GM12872 (cell line): Measurements from ENCODE around the gene PPP3R2.

Experiments
- TF ChIP-seq, protein P1 (sequence below): IDR thresholded peaks from 3 replicates; pipeline ENCODE4 v1.5.1; 2011; ENCODE audit warnings: low read depth, mild to moderate bottlenecking, low read length, moderate library complexity; ENCODE audit not compliant: insufficient read depth

The PPP3R2 gene

DNA sequence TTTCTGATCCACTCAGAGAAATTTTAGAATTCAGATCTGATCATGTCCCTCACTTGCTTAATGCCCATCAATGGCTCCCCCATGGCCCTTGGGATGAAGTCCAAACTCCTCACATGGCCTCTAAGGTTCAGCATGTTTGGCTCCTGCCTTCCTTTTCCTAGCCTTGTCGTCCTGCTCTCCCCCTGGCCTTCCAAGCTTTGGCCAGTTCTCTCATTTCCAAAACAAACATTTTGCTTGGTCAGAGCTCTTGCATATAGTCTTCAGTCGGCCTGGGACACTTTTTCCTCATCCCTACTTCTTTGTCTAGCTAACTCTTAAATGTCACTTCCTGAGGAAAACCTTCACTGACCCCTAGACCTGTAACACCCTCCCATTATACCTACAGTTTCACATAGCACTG lies 37.1 kb upstream of the PPP3R2 start:
- TF ChIP-seq, protein P1, sequence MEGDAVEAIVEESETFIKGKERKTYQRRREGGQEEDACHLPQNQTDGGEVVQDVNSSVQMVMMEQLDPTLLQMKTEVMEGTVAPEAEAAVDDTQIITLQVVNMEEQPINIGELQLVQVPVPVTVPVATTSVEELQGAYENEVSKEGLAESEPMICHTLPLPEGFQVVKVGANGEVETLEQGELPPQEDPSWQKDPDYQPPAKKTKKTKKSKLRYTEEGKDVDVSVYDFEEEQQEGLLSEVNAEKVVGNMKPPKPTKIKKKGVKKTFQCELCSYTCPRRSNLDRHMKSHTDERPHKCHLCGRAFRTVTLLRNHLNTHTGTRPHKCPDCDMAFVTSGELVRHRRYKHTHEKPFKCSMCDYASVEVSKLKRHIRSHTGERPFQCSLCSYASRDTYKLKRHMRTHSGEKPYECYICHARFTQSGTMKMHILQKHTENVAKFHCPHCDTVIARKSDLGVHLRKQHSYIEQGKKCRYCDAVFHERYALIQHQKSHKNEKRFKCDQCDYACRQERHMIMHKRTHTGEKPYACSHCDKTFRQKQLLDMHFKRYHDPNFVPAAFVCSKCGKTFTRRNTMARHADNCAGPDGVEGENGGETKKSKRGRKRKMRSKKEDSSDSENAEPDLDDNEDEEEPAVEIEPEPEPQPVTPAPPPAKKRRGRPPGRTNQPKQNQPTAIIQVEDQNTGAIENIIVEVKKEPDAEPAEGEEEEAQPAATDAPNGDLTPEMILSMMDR, result no peak

DNA sequence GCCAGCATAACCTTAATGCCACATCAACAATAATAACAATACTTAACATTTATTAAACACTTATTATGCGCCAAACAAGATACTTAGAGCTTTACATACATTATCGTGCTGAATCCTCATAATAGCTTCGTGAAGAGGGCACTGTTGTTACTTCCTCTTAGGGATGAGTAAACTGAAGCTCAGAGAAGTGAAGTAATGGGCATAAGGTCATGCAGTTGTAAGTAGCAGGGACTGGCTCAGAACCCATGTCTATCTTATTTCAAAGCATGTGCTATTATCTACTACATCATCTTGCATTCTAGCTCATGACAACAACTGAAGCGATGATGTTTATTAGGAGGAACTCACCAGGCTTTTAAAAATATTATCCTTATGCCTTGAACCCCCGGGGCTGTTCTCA lies 34.9 kb upstream of the PPP3R2 start:
- TF ChIP-seq, protein P1, result no peak

DNA sequence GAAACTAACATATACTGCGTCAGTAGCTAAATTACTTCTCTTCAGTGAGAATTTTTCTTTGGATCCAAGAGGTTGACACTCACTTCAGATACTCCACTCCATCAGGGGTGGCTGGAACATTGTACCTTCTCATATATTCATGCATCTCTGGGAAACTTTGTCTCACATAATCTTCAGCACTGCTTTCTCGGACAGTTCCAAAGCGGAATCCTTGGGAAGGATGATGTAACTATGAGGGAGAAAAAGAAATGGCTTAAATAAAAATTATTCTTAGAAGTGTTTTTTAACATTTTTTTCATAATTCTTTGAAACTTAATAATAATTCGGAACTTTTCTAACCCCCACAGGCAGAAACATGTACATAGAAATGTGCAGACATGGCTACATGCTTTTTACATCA lies 33.4 kb upstream of the PPP3R2 start:
- TF ChIP-seq, protein P1, result no peak

DNA sequence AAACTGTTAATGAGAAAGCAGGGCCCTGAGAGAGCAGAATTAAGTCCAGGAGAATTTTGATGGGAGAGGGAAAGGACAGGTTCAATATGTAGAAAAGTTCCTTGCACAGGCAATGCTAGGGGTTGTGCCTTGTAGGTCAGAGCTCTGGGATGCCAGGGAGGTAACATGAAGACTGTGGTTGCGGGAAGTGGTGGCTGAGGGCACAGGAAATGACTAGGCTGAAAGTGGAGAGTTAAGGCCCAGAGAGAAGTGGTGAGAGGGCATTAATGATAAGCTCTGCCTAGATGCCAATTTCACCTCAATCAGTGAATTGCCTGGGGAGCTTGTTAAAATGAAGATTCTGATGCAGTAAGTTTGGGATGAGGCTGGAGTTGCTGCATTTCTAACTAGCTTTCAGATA lies 31.5 kb upstream of the PPP3R2 start:
- TF ChIP-seq, protein P1, result no peak

DNA sequence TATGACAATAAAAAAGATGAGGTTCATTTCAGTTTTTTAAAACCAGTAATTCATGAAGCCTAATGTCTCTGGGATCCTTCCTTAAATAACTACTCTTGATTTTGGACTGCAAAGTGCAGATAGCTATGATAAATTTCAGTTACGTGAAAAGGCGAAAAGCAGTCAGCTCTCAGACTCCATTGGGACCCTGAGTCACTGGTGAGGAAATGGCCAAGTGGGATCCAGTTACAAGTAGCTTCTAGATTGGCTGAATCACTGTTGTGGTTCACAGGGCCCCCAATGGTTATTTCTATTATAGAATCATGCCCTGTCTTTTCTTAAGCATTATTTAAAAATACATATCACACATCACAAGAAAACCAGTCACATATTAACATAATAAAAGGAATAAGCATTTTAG lies 31.1 kb upstream of the PPP3R2 start:
- TF ChIP-seq, protein P1, result no peak

DNA sequence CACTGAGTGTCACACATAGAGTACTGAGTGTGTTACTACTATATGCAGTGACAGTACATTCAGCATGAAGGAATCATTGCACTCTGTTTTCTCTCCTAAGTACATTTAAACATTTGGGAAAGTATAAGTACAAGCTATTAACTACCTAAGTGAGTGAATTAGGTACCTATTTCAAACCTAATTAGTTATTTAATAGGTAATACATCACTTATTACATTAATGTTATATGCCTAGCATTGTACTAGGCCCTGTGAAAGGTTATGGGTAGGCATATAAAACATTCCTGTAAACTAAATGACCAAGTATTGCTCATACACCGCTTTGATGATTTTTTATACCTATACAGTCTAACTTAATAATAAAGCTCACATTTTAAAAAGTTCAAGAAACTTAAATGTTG lies 25.7 kb upstream of the PPP3R2 start:
- TF ChIP-seq, protein P1, result no peak

DNA sequence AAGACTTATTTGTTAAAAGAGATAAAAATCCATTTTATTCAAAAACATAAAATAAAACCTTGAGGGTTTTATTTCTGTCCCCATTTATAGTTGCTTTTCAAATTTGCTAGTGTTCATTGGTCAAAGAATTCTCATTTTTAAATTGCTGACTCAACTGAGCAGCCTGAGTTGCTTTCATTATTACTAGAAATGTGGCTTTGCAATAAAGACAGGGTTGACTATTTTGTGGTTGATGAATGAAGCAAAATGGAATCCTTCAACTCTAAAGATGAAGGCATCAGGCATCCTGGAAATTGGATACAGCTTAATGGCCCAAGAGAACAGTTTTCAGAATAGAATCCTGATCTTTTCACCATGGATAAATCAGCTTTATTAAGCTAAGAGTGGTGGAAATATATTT lies 23.9 kb upstream of the PPP3R2 start:
- TF ChIP-seq, protein P1, result no peak

DNA sequence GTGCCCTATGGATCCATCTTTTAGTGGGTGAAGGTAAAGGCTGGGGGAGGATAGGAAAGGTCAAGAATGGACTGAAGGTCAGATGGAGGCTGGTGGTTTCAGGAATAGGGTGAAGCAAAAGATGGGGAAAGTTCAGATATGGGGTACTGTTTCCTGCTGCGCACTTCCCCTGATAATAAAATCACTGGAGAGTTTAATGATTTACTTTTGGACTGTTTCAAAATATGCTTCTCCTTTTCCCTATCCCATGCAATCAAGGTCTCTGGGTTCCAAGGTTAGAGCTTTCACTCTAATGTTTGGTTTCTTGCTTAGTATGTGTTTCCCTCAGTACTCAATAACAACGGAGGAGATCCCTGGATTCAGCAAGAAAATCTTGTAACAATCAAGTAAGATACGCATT lies 10.8 kb upstream of the PPP3R2 start:
- TF ChIP-seq, protein P1, result no peak
